K562 (cell line): Measurements from ENCODE around the gene ARL16. TPM values are rescaled to one million over a fixed set of nuclear protein-coding genes. Genes with fewer than 3 reads are reported as not detected.

Source experiments
- ATAC-seq: fragments of 200-7000 bp; cut with Tn5 transposase; 3 replicates; pipeline ENCODE4 v1.9.1; 2020; ENCODE audit warnings: moderate library complexity
- BruUV-seq: library from RNA; stranded (reverse); fragments of 400-500 nt; replicated peaks from 2 replicates; lab custom pipeline; 2021; lab: Mats Ljungman, UMichigan
- CTCF ChIA-PET: fragments of 300-600 bp; formaldehyde crosslinking; extraction: SDS; loops from one replicate; lab custom pipeline; 2021; ENCODE audit warnings: low intra/inter-chr PET ratio; lab: Yijun Ruan, JAX
- POLR2A ChIA-PET: fragments of 300-600, 350-650 bp; sonication (Branson Sonifier 250); formaldehyde crosslinking; extraction: SDS; loops from one replicate; lab custom pipeline; 2021; ENCODE audit warnings: antibody characterized with exemption, inconsistent platforms; lab: Yijun Ruan, JAX
- DNase-seq, 4 experiments: peaks; one replicate each; pipeline versions ENCODE4 v3.0.0 to v3.0.0-alpha.2; 2011 to 2018; ENCODE audit warnings: low spot score in 3 of 4, mixed read lengths in 3 of 4; ENCODE audit errors: extremely low read depth in 1 of 4
- FAIRE-seq: peaks from 2 replicates; lab custom pipeline; 2011; peaks lifted over from hg19 to GRCh38; lab: Jason Lieb, UNC
- H2AFZ ChIP-seq: 2 replicates; pipeline ENCODE4 v1.6.0; 2011; ENCODE audit warnings: low read depth, low read length, control low read depth, inconsistent platforms
- H3K27ac ChIP-seq: fragments of 200-600 bp; 3 replicates; pipeline ENCODE4 v1.8.0; 2011; ENCODE audit warnings: low read depth, mild to moderate bottlenecking, control low read depth, inconsistent platforms, low read length, moderate library complexity, mixed read lengths; ENCODE audit errors: extremely low read depth
- H3K27me3 ChIP-seq, 2 experiments: fragments of 300-600 bp in 1 of 2; 2 replicates in 1 of 2; 3 replicates in 1 of 2; pipeline versions ENCODE4 v1.6.0 to v1.8.0; 2011; ENCODE audit warnings: inconsistent platforms in 2 of 2, low read length in 2 of 2, mild to moderate bottlenecking in 1 of 2, mixed read lengths in 1 of 2, moderate library complexity in 1 of 2; ENCODE audit not compliant: control insufficient read depth in 2 of 2, insufficient read depth in 2 of 2
- H3K36me3 ChIP-seq: fragments of 300-600 bp; 3 replicates; pipeline ENCODE4 v1.8.0; 2011; ENCODE audit warnings: mild to moderate bottlenecking, low read length, inconsistent platforms; ENCODE audit not compliant: control insufficient read depth, insufficient read depth
- H3K4me1 ChIP-seq, 2 experiments: fragments of 200-600 bp in 1 of 2; replicated peaks in 1 of 2; 2 replicates in 1 of 2; 3 replicates in 1 of 2; pipeline versions ENCODE4 v1.5.1 to v1.8.0; 2011; ENCODE audit warnings: inconsistent platforms in 2 of 2, low read length in 2 of 2, mild to moderate bottlenecking in 1 of 2, mixed read lengths in 1 of 2, moderate library complexity in 1 of 2; ENCODE audit not compliant: control insufficient read depth in 2 of 2, insufficient read depth in 2 of 2
- H3K4me2 ChIP-seq: 2 replicates; pipeline ENCODE4 v1.6.1; 2011; ENCODE audit warnings: low read length, control low read depth, inconsistent platforms, mixed read lengths; ENCODE audit not compliant: insufficient read depth
- H3K4me3 ChIP-seq: fragments of 200-600 bp; sonication (generic), shearing (Covaris generic); 2 replicates; pipeline ENCODE4 v1.5.1; 2016; ENCODE audit warnings: control low read depth, inconsistent platforms
- H3K79me2 ChIP-seq: fragments of 200-600 bp; 3 replicates; pipeline ENCODE4 v1.8.0; 2011; ENCODE audit warnings: low read length, inconsistent platforms; ENCODE audit not compliant: control insufficient read depth, insufficient read depth
- H3K9ac ChIP-seq, 2 experiments: 2 replicates each; pipeline versions ENCODE4 v1.6.0 to v1.6.1; 2011; ENCODE audit warnings: low read depth in 2 of 2, low read length in 2 of 2, control low read depth in 1 of 2, inconsistent platforms in 1 of 2, mild to moderate bottlenecking in 1 of 2, mixed read lengths in 1 of 2; ENCODE audit not compliant: insufficient read depth in 1 of 2
- H3K9me1 ChIP-seq: one replicate; pipeline ENCODE4 v1.6.0; 2011; ENCODE audit warnings: inconsistent platforms, mild to moderate bottlenecking, low read length, moderate library complexity; ENCODE audit not compliant: control insufficient read depth, insufficient read depth
- H3K9me3 ChIP-seq: replicated peaks from 2 replicates; pipeline ENCODE4 v1.5.1; 2011; ENCODE audit warnings: low read depth, low read length, inconsistent platforms; ENCODE audit not compliant: control insufficient read depth, insufficient read depth
- H4K20me1 ChIP-seq: replicated peaks from 2 replicates; pipeline ENCODE4 v1.6.1; 2011; ENCODE audit warnings: low read length, inconsistent platforms, mixed read lengths; ENCODE audit not compliant: control insufficient read depth, insufficient read depth
- ELF2 ChIP-seq: fragments of 250-450 bp; sonication (Bioruptor Pico); IDR thresholded peaks from 2 replicates; pipeline ENCODE4 v1.5.0; 2021; ENCODE audit warnings: mild to moderate bottlenecking
- LEF1 ChIP-seq: fragments of 450-650 bp; IDR thresholded peaks from 2 replicates; pipeline ENCODE4 v1.6.1; 2016; ENCODE audit warnings: mild to moderate bottlenecking
- MCM2 ChIP-seq: fragments of 450-650 bp; IDR thresholded peaks from 2 replicates; pipeline ENCODE4 v1.6.1; 2017; ENCODE audit warnings: low read depth, mild to moderate bottlenecking
- RBFOX2 ChIP-seq: fragments of 200-400 bp; formaldehyde crosslinking; IDR thresholded peaks from 2 replicates; pipeline ENCODE4 v1.6.1; 2017; ENCODE audit warnings: low read depth, mild to moderate bottlenecking, low read length, moderate library complexity
- SMARCC2 ChIP-seq: fragments of 450-650 bp; IDR thresholded peaks from 2 replicates; pipeline ENCODE4 v1.6.1; 2017; ENCODE audit warnings: antibody characterized with exemption, moderate library complexity, mild to moderate bottlenecking, low read depth
- XRCC4 ChIP-seq: IDR thresholded peaks from one replicate; pipeline ENCODE4 v1.6.1; 2011; ENCODE audit not compliant: insufficient read depth, insufficient read length; ENCODE audit errors: extremely low read depth
- ZNF3 ChIP-seq: fragments of 250-450 bp; sonication (Bioruptor Pico); IDR thresholded peaks from 2 replicates; pipeline ENCODE4 v1.5.0; 2021; ENCODE audit warnings: mild to moderate bottlenecking, moderate library complexity
- WGBS: fragments of 100-300 bp; shearing (Covaris generic); methylation state at CpG from one replicate; pipeline ENCODE4 v1.1.6; 2016; ENCODE audit warnings: low coverage, mixed read lengths; ENCODE audit not compliant: insufficient coverage; ENCODE audit errors: missing lambda C conversion rate; 5-methylcytosine and 5-hydroxymethylcytosine counted together
- in situ Hi-C: fragments of 300-500 bp; cut with MboI; formaldehyde crosslinking; loops from 4 replicates; pipeline ENCODE4 v1.15.0; 2018; ENCODE audit warnings: inconsistent platforms, mixed read lengths
- intact Hi-C: fragments of 100-400 bp; cut with micrococcal nuclease; formaldehyde crosslinking; loops from 2 replicates; pipeline ENCODE4 v1.14.2; 2022
- polyA plus RNA-seq, 8 experiments: library from polyadenylated mRNA; depleted of rRNA in 4 of 8; stranded (reverse) in 5 of 8; unstranded in 3 of 8; fragments of >200 nt; fragmentation: Nextera tagmentation in 2 of 8; fragmentation: Illumina TruSeq in 1 of 8; extraction: Ambion mirVana in 2 of 8; extraction: Trizol in 1 of 8; gene quantifications; 2 replicates each; pipeline versions ENCODE4 v1.2.1 to v1.2.3, GENCODE V29; 2011 to 2014; ENCODE audit warnings: inconsistent platforms in 1 of 8, missing spikeins in 1 of 8
- total RNA-seq, 7 experiments: library from RNA; depleted of rRNA in 6 of 7; stranded (reverse); fragments of >200 nt in 6 of 7; fragmentation: Illumina TruSeq in 2 of 7; extraction: Trizol in 2 of 7; gene quantifications; 2 replicates each; pipeline versions ENCODE4 v1.2.1 to v1.2.3, GENCODE V29; 2011 to 2021; ENCODE audit warnings: low replicate concordance in 1 of 7
- TF ChIP-seq, protein P1 (sequence below): fragments of 450-650 bp; IDR thresholded peaks from 2 replicates; pipeline ENCODE4 v1.6.1; 2018; ENCODE audit warnings: mild to moderate bottlenecking, low read depth; ENCODE audit not compliant: partially characterized antibody
- TF ChIP-seq, protein P2 (sequence below): fragments of 250-450 bp; sonication (Bioruptor Pico); IDR thresholded peaks from 2 replicates; pipeline ENCODE4 v1.5.1; 2021; ENCODE audit warnings: mild to moderate bottlenecking
- TF ChIP-seq, protein P3 (sequence below): fragments of 200-400 bp; formaldehyde crosslinking; IDR thresholded peaks from 2 replicates; pipeline ENCODE4 v1.6.1; 2017; ENCODE audit warnings: mild to moderate bottlenecking, low read depth, low read length, moderate library complexity

The ARL16 gene
- total and polyA plus RNA-seq, 9 of the 15 experiments (the other 6 are each of a cell fraction or from before 2014, with no cell fraction given), result 5.4 to 32.4 (median 22.6) TPM

DNA sequence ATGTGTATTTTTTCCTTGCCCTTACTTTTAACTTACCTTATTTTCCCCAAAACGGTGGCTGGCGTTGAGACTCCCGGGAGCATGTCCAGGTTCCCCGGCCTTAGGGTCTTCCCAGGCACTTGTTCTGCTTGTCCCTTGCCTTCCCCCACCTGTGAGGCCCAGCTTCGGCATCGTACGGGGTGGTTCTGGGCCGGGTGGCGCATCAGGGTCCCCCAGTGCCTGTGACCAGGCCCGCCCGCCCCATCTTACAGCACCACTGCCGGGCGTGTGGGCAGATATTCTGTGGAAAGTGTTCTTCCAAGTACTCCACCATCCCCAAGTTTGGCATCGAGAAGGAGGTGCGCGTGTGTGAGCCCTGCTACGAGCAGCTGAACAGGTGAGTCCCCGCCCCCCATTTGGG lies 7.6 kb upstream of the ARL16 start:
- Histone ChIP-seq H3K4me2 (no peak overlapping the region), H3K9ac (no peak overlapping the region), H3K27me3 (no peaks in the 10 kb centered on the region), H3K79me2 (peaks cover 11% of the 10 kb centered on the region), H3K36me3 (peaks cover 100% of the 10 kb centered on the region; the same call in 2 of the 3 replicates), H2AFZ (no peak overlapping the region), H3K9me1 (peaks cover 5% of the 10 kb centered on the region), H3K4me1 (peaks cover 0 to 65% of the 10 kb centered on the region in 2 experiments; a peak in 2 of 5 replicates), H3K27ac (no peak overlapping the region), H3K9me3 (no peaks in the 10 kb centered on the region), H3K4me3 (no peak overlapping the region), H4K20me1 (peaks cover 9% of the 10 kb centered on the region; the same call in 1 of the 2 replicates)
- no peak for TF ChIP-seq ELF2
- no peak for TF ChIP-seq MCM2
- TF ChIP-seq, protein P1, sequence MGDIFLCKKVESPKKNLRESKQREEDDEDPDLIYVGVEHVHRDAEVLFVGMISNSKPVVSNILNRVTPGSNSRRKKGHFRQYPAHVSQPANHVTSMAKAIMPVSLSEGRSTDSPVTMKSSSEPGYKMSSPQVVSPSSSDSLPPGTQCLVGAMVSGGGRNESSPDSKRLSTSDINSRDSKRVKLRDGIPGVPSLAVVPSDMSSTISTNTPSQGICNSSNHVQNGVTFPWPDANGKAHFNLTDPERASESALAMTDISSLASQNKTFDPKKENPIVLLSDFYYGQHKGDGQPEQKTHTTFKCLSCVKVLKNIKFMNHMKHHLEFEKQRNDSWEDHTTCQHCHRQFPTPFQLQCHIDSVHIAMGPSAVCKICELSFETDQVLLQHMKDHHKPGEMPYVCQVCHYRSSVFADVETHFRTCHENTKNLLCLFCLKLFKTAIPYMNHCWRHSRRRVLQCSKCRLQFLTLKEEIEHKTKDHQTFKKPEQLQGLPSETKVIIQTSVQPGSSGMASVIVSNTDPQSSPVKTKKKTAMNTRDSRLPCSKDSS, result no peak
- ATAC-seq (no peak), DNase-seq (no peak), FAIRE-seq (no peak)
- in situ Hi-C loops (no loop called here), intact Hi-C loops (no loop called here)
- BruUV-seq, result no TSS peak
- WGBS, result 95% methylated on average over 16 of the region's 18 CpGs
- ChIA-PET CTCF (no interaction called here), POLR2A (interaction anchor here (0.9 to 4.7 kb wide), 4 partner anchors 9 to 168 kb away, joined by 3 to 41 read pairs (median 4); partner anchors contain the start of gene MRPL12)

DNA sequence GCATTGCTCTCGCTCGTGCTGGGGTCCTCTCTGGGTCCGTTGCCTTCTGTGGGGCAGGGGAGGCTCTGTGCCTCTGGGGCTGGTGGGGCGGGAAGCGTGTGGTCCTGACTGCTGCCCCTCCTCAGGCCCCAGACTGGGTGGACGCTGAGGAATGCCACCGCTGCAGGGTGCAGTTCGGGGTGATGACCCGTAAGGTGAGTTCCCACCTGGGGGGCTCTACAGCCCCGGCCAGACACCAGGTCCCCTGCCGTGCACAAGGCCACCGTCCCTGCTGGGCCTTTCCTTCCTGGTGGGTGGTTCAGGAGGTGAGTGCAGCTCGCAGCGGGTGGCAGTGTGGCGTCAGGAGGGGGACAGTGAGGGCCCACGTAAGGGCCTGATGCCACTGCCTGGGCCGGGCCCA lies 7.0 kb upstream of the ARL16 start:
- in situ Hi-C loops (no loop called here), intact Hi-C loops (no loop called here)
- peaks cover 100% of the 10 kb centered on the region; the same call in 2 of the 3 replicates for H3K36me3 ChIP-seq
- H3K4me3 ChIP-seq, result no peak overlapping the region
- ChIA-PET POLR2A (interaction anchor here (1.2 to 4.7 kb wide), 3 partner anchors 10 to 169 kb away, joined by 3 to 41 read pairs (median 5); partner anchors contain the start of gene MRPL12), CTCF (no interaction called here)
- peaks cover 17% of the 10 kb centered on the region for H3K79me2 ChIP-seq
- no peaks in the 10 kb centered on the region for H3K9me3 ChIP-seq
- 95% methylated on average over 13 of the region's 17 CpGs for WGBS
- peaks cover 5% of the 10 kb centered on the region for H3K9me1 ChIP-seq
- H3K4me1 ChIP-seq, result peaks cover 1 to 68% of the 10 kb centered on the region in 2 experiments; a peak in 4 of 5 replicates
- FAIRE-seq, result no peak
- H4K20me1 ChIP-seq, result peaks cover 10% of the 10 kb centered on the region; the same call in 1 of the 2 replicates
- H3K27me3 ChIP-seq, result no peaks in the 10 kb centered on the region
- no peak for ATAC-seq
- no peak overlapping the region; a peak in 1 of 4 replicates for H3K9ac ChIP-seq
- H3K27ac ChIP-seq, result no peak overlapping the region
- H3K4me2 ChIP-seq, result no peak overlapping the region
- DNase-seq, result no peak
- no peak overlapping the region for H2AFZ ChIP-seq
- BruUV-seq, result no TSS peak
- TF ChIP-seq ZNF3 (CRISPR knock-in tag) (no peak), SMARCC2 (no peak), RBFOX2 (0 out of 2 replicates have a peak, but pooled peaks have one; percentile 15), LEF1 (no peak), XRCC4 (no peak)
- TF ChIP-seq, protein P2, sequence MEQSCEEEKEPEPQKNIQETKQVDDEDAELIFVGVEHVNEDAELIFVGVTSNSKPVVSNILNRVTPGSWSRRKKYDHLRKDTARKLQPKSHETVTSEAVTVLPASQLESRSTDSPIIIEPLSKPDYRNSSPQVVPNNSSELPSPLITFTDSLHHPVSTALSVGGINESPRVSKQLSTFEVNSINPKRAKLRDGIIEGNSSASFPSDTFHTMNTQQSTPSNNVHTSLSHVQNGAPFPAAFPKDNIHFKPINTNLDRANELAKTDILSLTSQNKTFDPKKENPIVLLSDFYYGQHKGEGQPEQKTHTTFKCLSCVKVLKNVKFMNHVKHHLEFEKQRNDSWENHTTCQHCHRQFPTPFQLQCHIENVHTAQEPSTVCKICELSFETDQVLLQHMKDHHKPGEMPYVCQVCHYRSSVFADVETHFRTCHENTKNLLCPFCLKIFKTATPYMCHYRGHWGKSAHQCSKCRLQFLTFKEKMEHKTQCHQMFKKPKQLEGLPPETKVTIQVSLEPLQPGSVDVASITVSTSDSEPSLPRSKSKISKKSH (CRISPR knock-in tag), result no peak
- TF ChIP-seq, protein P3, sequence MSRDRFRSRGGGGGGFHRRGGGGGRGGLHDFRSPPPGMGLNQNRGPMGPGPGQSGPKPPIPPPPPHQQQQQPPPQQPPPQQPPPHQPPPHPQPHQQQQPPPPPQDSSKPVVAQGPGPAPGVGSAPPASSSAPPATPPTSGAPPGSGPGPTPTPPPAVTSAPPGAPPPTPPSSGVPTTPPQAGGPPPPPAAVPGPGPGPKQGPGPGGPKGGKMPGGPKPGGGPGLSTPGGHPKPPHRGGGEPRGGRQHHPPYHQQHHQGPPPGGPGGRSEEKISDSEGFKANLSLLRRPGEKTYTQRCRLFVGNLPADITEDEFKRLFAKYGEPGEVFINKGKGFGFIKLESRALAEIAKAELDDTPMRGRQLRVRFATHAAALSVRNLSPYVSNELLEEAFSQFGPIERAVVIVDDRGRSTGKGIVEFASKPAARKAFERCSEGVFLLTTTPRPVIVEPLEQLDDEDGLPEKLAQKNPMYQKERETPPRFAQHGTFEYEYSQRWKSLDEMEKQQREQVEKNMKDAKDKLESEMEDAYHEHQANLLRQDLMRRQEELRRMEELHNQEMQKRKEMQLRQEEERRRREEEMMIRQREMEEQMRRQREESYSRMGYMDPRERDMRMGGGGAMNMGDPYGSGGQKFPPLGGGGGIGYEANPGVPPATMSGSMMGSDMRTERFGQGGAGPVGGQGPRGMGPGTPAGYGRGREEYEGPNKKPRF, result no peak
